Skeletal muscle satellite cell (primary cell): ENCODE measurements around the gene CHST5.
"Not testable (repeated sequence)": the region's sequence is repeated elsewhere in the genome, so short reads cannot be mapped to it uniquely, and the experiment has no call there.

Experiments
- H3K27me3 ChIP-seq: 2 replicates; pipeline ENCODE4 v1.7.0; 2013; ENCODE audit warnings: low read length; ENCODE audit not compliant: control insufficient read depth, insufficient read depth
- H3K36me3 ChIP-seq: 2 replicates; pipeline ENCODE4 v1.7.0; 2013; ENCODE audit warnings: mild to moderate bottlenecking, control low read depth, low read length; ENCODE audit not compliant: insufficient read depth
- H3K4me1 ChIP-seq: 2 replicates; pipeline ENCODE4 v1.7.0; 2013; ENCODE audit warnings: low read length; ENCODE audit not compliant: control insufficient read depth, insufficient read depth
- H3K4me2 ChIP-seq: 2 replicates; pipeline ENCODE4 v1.7.0; 2013; ENCODE audit warnings: mild to moderate bottlenecking, low read length
- H3K4me3 ChIP-seq: 2 replicates; pipeline ENCODE4 v1.7.0; 2013; ENCODE audit warnings: low read length
- H3K9ac ChIP-seq: 2 replicates; pipeline ENCODE4 v1.7.0; 2013; ENCODE audit warnings: mild to moderate bottlenecking, low read depth, low read length, moderate library complexity
- H3K9me3 ChIP-seq: replicated peaks from 2 replicates; pipeline ENCODE4 v1.7.0; 2013; ENCODE audit warnings: mild to moderate bottlenecking, control low read depth, low read length

Gene CHST5

DNA sequence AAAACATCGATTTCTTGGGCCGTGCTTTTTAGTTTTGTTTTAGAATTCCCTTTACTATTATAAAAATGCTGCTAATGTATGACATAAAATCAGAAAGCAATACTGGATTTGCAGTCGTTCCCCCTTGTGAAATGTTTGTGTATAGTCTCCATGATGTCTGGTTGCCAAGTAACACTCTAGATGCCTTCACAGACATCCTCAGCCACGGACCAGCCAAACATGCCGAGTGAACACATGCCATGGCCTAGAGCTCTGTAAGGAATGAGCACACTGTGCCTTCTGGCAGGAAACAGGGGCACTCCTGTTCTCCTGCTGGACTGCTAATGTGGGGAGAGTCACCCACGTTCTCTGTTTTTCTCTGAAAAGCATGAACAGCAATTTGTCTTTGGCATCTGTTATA, 34.1 kb downstream of the CHST5 start:
- H3K9me3 ChIP-seq, H3K36me3 ChIP-seq, H3K9ac ChIP-seq, H3K27me3 ChIP-seq, H3K4me3 ChIP-seq: not testable (repeated sequence)
- H3K4me2 ChIP-seq, result peak overlapping the region; percentile 25
- peaks cover 29% of the 10 kb centered on the region for H3K4me1 ChIP-seq

- Histone ChIP-seq H3K9me3 (no peaks in the 10 kb centered on the region), H3K4me2 (peak overlapping the region; percentile 25), H3K36me3 (no peaks in the 10 kb centered on the region), H3K4me1 (peaks cover 26% of the 10 kb centered on the region), H3K9ac (no peak overlapping the region), H3K4me3 (no peak overlapping the region), H3K27me3 (no peaks in the 10 kb centered on the region)
Observed at GRCh38 chr16:75501359-75501758, 34.5 kb downstream of the CHST5 start.

DNA sequence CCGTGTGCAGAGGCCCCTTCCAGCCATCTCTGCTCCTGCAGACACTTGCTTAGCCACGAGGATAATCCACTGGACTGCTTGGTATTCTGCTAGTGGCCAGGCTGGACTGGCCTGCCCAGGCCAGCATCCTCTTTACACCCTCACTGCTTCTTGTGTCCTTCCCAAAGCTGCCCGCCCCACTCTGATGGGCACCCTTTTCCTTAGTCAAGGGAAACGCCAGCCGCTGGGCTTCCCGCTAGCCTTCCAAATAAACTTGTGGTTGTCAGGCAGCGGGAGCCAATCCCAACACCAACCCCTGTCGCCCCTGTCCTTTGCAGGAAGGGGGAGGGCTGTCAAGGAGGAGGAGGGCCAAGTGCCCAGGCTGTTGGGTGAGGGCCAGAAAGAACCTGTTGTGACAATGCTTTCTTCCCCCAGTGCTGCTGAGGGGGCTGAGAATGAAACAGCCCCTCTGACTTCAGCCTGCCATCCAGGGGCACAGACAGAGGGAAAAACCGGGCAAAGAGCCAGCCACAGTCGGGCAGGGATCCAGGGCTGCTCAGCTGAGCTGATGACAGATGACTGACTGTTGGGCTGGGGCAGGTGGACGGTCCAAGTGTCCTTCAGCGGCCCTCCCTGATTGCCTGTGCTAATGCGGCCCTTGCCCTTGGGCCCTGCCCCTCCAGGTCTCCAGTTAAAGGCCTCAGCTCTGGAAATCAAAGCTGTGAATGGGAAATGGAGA, 37.1 kb downstream of the CHST5 start:
- H3K9ac ChIP-seq, H3K36me3 ChIP-seq, H3K9me3 ChIP-seq, H3K4me3 ChIP-seq, H3K4me2 ChIP-seq: not testable (repeated sequence)
- Histone ChIP-seq H3K4me1 (peaks cover 26% of the 10 kb centered on the region), H3K27me3 (peaks cover 12% of the 10 kb centered on the region)

- no peaks in the 10 kb centered on the region for H3K36me3 ChIP-seq
- H3K4me2 ChIP-seq, result no peak overlapping the region
- H3K9me3 ChIP-seq, result no peaks in the 10 kb centered on the region
- H3K4me1 ChIP-seq, result peaks cover 19% of the 10 kb centered on the region
- H3K4me3 ChIP-seq, result no peak overlapping the region
- H3K9ac ChIP-seq, result no peak overlapping the region
- peaks cover 12% of the 10 kb centered on the region for H3K27me3 ChIP-seq
Observed at GRCh38 chr16:75497558-75497957, 38.4 kb downstream of the CHST5 start.

GRCh38 chr16:75495076-75495674, 40.7 kb downstream of the CHST5 start, which contains the start of gene CHST6:
Gene CHST6 (minus strand): TSS chr16:75495441. CDS start chr16:75479828, 15,613 bp downstream.
- peaks cover 12% of the 10 kb centered on the region for H3K27me3 ChIP-seq
- H3K9ac ChIP-seq, result peak within 1 kb of the TSS; percentile 18
- H3K4me3 ChIP-seq, result peak within 1 kb of the TSS; percentile 62
- no peaks in the 10 kb centered on the region for H3K9me3 ChIP-seq
- peak within 1 kb of the TSS; percentile 82 for H3K4me2 ChIP-seq
- no peaks in the 10 kb centered on the region for H3K36me3 ChIP-seq
- peaks cover 6% of the 10 kb centered on the region for H3K4me1 ChIP-seq

GRCh38 chr16:75494661-75495075, 41.2 kb downstream of the CHST5 start:
- H3K4me2 ChIP-seq, result peak overlapping the region; percentile 82
- H3K9me3 ChIP-seq, result no peaks in the 10 kb centered on the region
- H3K36me3 ChIP-seq, result no peaks in the 10 kb centered on the region
- H3K27me3 ChIP-seq, result peaks cover 12% of the 10 kb centered on the region
- H3K4me1 ChIP-seq, result peaks cover 6% of the 10 kb centered on the region
- H3K4me3 ChIP-seq, result peak overlapping the region; percentile 62
- peak overlapping the region; percentile 18 for H3K9ac ChIP-seq

GRCh38 chr16:75494184-75494583, 41.7 kb downstream of the CHST5 start:
- Histone ChIP-seq H3K27me3 (peaks cover 12% of the 10 kb centered on the region), H3K4me2 (peak overlapping the region; percentile 82), H3K4me1 (peaks cover 6% of the 10 kb centered on the region), H3K36me3 (no peaks in the 10 kb centered on the region), H3K9me3 (no peaks in the 10 kb centered on the region), H3K9ac (no peak overlapping the region), H3K4me3 (no peak overlapping the region)

DNA sequence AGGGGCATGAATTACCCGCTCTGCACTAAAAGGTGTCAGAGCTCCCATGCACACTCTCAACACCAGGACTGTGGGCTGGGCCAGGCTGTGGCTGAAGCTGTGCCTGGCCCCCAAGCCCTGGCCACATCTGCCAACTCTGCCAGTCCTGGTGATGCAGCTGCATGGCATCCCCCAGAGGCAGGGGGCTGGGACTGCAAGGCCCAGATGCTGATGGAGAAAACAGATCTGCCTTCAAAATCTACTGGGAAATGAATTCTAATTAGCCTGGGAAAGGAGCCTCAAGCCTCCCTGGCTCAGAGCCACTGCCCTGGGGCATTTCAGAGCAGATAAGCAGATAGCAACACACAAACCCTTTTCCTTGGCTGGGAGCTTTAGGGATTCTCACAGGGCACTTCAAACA, 44.0 kb downstream of the CHST5 start:
- Histone ChIP-seq H3K4me1 (peaks cover 6% of the 10 kb centered on the region), H3K4me3 (no peak overlapping the region), H3K36me3 (no peaks in the 10 kb centered on the region), H3K9me3 (no peaks in the 10 kb centered on the region), H3K9ac (no peak overlapping the region), H3K4me2 (no peak overlapping the region), H3K27me3 (peaks cover 12% of the 10 kb centered on the region)

GRCh38 chr16:75488322-75488721, 47.6 kb downstream of the CHST5 start:
- Histone ChIP-seq H3K27me3 (no peaks in the 10 kb centered on the region), H3K4me1 (peaks cover 4% of the 10 kb centered on the region), H3K4me3 (no peak overlapping the region), H3K9me3 (no peaks in the 10 kb centered on the region), H3K9ac (no peak overlapping the region), H3K4me2 (no peak overlapping the region), H3K36me3 (no peaks in the 10 kb centered on the region)

GRCh38 chr16:75486676-75487313, 49.1 kb downstream of the CHST5 start:
- no peaks in the 10 kb centered on the region for H3K9me3 ChIP-seq
- no peak overlapping the region for H3K4me3 ChIP-seq

GRCh38 chr16:75486014-75486675, 49.8 kb downstream of the CHST5 start:
- Histone ChIP-seq H3K4me1 (peaks cover 6% of the 10 kb centered on the region), H3K9me3 (no peaks in the 10 kb centered on the region), H3K36me3 (no peaks in the 10 kb centered on the region), H3K4me2 (no peak overlapping the region), H3K4me3 (no peak overlapping the region), H3K27me3 (no peaks in the 10 kb centered on the region), H3K9ac (no peak overlapping the region)

More at GRCh38 chr16:75486676-75487313, 49.1 kb downstream of the CHST5 start:
- Histone ChIP-seq H3K27me3 (no peaks in the 10 kb centered on the region), H3K4me2 (no peak overlapping the region), H3K36me3 (no peaks in the 10 kb centered on the region), H3K4me1 (peaks cover 6% of the 10 kb centered on the region), H3K9ac (no peak overlapping the region)
